HepG2 (cell line): ENCODE data around the gene C3orf22. TPM values are rescaled to one million over a fixed set of nuclear protein-coding genes. Genes with fewer than 3 reads are reported as not detected.

ENCODE experiments used
- BRD4 ChIP-seq: sonication (generic); formaldehyde crosslinking; IDR thresholded peaks from 2 replicates; pipeline ENCODE4 v1.4.0; 2020; ENCODE audit warnings: missing genetic modification reagents
- GABPA ChIP-seq, 2 experiments: IDR thresholded peaks; 2 replicates each; pipeline ENCODE4 v1.6.1; 2011 to 2016; ENCODE audit warnings: low read depth in 2 of 2, low read length in 1 of 2, missing biosample characterization in 1 of 2, missing genetic modification characterization in 1 of 2
- GABPB1 ChIP-seq: IDR thresholded peaks from 2 replicates; pipeline ENCODE4 v1.6.1; 2016; ENCODE audit warnings: mild to moderate bottlenecking, missing genetic modification reagents, moderate library complexity, missing compliant biosample characterization
- JUNB ChIP-seq: sonication (generic); formaldehyde crosslinking; IDR thresholded peaks from 2 replicates; pipeline ENCODE4 v1.8.0; 2022; ENCODE audit warnings: missing genetic modification reagents, mild to moderate bottlenecking, borderline replicate concordance
- RBFOX2 ChIP-seq: fragments of 200-400 bp; formaldehyde crosslinking; IDR thresholded peaks from 2 replicates; pipeline ENCODE4 v1.6.1; 2017; ENCODE audit warnings: low read depth, mild to moderate bottlenecking, low read length
- SIN3B ChIP-seq: fragments of 150-350 bp; IDR thresholded peaks from 2 replicates; pipeline ENCODE4 v1.6.1; 2014; ENCODE audit warnings: low read length
- TCF12 ChIP-seq, 2 experiments: fragments of 450-650 bp in 1 of 2; sonication (generic) in 1 of 2; formaldehyde crosslinking in 1 of 2; IDR thresholded peaks; 2 replicates each; pipeline versions ENCODE4 v1.6.1 to v1.8.0; 2017 to 2022; ENCODE audit warnings: antibody characterized with exemption in 1 of 2, mild to moderate bottlenecking in 1 of 2, missing genetic modification reagents in 1 of 2, moderate library complexity in 1 of 2
- ZFP62 ChIP-seq: sonication (generic); formaldehyde crosslinking; IDR thresholded peaks from 2 replicates; pipeline ENCODE4 v1.4.0; 2020; ENCODE audit warnings: missing genetic modification reagents
- ZNF20 ChIP-seq: sonication (generic); formaldehyde crosslinking; IDR thresholded peaks from 2 replicates; pipeline ENCODE4 v1.4.0; 2020; ENCODE audit warnings: mild to moderate bottlenecking, moderate library complexity, missing genetic modification reagents
- ZNF205 ChIP-seq: IDR thresholded peaks from 2 replicates; pipeline ENCODE4 v1.6.1; 2018; ENCODE audit warnings: missing biosample characterization, missing genetic modification reagents
- ZNF260 ChIP-seq: sonication (generic); formaldehyde crosslinking; IDR thresholded peaks from 2 replicates; pipeline ENCODE4 v1.4.0; 2020; ENCODE audit warnings: missing genetic modification reagents, low read depth, mild to moderate bottlenecking, borderline replicate concordance
- ZNF703 ChIP-seq: sonication (generic); formaldehyde crosslinking; IDR thresholded peaks from 2 replicates; pipeline ENCODE4 v1.5.1; 2020; ENCODE audit warnings: missing genetic modification reagents, mild to moderate bottlenecking, moderate library complexity, borderline replicate concordance
- ZNF790 ChIP-seq: sonication (generic); formaldehyde crosslinking; IDR thresholded peaks from 2 replicates; pipeline ENCODE4 v1.8.0; 2022; ENCODE audit warnings: missing genetic modification reagents, mild to moderate bottlenecking, borderline replicate concordance
- polyA plus RNA-seq, 8 experiments: library from polyadenylated mRNA; depleted of rRNA in 3 of 8; stranded (reverse) in 7 of 8; unstranded in 1 of 8; fragments of >200 nt; fragmentation: Illumina TruSeq in 4 of 8; extraction: Trizol in 4 of 8; gene quantifications; 2 replicates each; pipeline versions ENCODE4 v1.2.1 to v1.2.3, GENCODE V29; 2011 to 2016; ENCODE audit warnings: low read depth in 4 of 8, missing spikeins in 1 of 8, mixed read lengths in 1 of 8; ENCODE audit not compliant: insufficient read depth in 1 of 8
- total RNA-seq, 5 experiments: library from RNA; depleted of rRNA; stranded (reverse); fragments of >200 nt; fragmentation: Illumina TruSeq; extraction: Trizol; gene quantifications; 2 replicates each; pipeline ENCODE4 v1.2.3, GENCODE V29; 2016; ENCODE audit warnings: low read depth in 1 of 5
- TF ChIP-seq, protein P1 (sequence below), 2 experiments: sonication (generic) in 1 of 2; formaldehyde crosslinking in 1 of 2; IDR thresholded peaks; 2 replicates each; pipeline versions ENCODE4 v1.4.0 to v1.6.1; 2016 to 2020; ENCODE audit warnings: borderline replicate concordance in 1 of 2, low read depth in 1 of 2, mild to moderate bottlenecking in 1 of 2, missing genetic modification reagents in 1 of 2
- TF ChIP-seq, protein P2 (sequence below): sonication (generic); formaldehyde crosslinking; IDR thresholded peaks from 2 replicates; pipeline ENCODE4 v1.9.0; 2021; ENCODE audit warnings: missing genetic modification reagents, borderline replicate concordance
- TF ChIP-seq, protein P3 (sequence below): sonication (generic); formaldehyde crosslinking; IDR thresholded peaks from 2 replicates; pipeline ENCODE4 v1.5.0; 2020; ENCODE audit warnings: mild to moderate bottlenecking, missing genetic modification reagents, borderline replicate concordance
- TF ChIP-seq, protein P4 (sequence below): sonication (generic); formaldehyde crosslinking; IDR thresholded peaks from 2 replicates; pipeline ENCODE4 v1.8.1; 2023; ENCODE audit warnings: mild to moderate bottlenecking, missing genetic modification reagents, borderline replicate concordance

The C3orf22 gene
- total and polyA plus RNA-seq, 2 of the 13 experiments (the other 11 are each of a cell fraction or from before 2014, with no cell fraction given) = not detected

DNA sequence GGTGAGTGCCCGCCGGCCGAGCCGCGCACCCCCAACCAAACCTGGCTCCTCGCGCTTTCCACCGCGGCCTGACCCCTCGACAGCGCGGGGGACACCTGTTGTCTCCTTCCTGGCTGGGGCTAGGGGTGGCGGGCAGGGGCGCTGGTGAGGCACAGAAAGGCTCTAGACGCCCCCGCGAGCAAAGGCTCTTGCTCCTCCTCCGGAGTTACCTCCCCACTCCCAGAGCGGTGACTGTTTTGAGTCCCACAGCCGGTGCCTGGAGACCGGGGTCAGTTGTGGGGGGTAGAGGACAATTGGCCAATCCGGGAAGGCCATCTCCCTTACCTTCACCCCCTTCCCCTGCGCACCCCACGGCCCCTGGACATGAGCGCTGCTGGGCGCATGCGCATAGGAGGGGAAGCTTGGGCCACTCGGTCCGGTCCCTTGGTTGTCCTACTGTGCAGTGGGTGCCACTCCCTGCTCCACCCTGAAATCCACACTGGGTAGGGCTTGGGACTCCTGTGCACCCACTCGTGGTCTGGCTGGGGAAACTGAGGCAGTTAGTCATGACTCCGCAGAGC lies 34.2 kb downstream of the C3orf22 start (continued):
- TF ChIP-seq, protein P1, sequence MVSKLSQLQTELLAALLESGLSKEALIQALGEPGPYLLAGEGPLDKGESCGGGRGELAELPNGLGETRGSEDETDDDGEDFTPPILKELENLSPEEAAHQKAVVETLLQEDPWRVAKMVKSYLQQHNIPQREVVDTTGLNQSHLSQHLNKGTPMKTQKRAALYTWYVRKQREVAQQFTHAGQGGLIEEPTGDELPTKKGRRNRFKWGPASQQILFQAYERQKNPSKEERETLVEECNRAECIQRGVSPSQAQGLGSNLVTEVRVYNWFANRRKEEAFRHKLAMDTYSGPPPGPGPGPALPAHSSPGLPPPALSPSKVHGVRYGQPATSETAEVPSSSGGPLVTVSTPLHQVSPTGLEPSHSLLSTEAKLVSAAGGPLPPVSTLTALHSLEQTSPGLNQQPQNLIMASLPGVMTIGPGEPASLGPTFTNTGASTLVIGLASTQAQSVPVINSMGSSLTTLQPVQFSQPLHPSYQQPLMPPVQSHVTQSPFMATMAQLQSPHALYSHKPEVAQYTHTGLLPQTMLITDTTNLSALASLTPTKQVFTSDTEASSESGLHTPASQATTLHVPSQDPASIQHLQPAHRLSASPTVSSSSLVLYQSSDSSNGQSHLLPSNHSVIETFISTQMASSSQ (IDR thresholded peaks at IDR 0.05; ENCODE audit: low read depth) = no peak
- TF ChIP-seq, protein P1 (CRISPR knock-in tag; IDR thresholded peaks at IDR 0.05; ENCODE audit: borderline replicate concordance) = 0 out of 2 replicates have a peak, but pooled peaks have one; percentile 12
- TF ChIP-seq ZNF703 (CRISPR knock-in tag) = no peak
- TF ChIP-seq, protein P2, sequence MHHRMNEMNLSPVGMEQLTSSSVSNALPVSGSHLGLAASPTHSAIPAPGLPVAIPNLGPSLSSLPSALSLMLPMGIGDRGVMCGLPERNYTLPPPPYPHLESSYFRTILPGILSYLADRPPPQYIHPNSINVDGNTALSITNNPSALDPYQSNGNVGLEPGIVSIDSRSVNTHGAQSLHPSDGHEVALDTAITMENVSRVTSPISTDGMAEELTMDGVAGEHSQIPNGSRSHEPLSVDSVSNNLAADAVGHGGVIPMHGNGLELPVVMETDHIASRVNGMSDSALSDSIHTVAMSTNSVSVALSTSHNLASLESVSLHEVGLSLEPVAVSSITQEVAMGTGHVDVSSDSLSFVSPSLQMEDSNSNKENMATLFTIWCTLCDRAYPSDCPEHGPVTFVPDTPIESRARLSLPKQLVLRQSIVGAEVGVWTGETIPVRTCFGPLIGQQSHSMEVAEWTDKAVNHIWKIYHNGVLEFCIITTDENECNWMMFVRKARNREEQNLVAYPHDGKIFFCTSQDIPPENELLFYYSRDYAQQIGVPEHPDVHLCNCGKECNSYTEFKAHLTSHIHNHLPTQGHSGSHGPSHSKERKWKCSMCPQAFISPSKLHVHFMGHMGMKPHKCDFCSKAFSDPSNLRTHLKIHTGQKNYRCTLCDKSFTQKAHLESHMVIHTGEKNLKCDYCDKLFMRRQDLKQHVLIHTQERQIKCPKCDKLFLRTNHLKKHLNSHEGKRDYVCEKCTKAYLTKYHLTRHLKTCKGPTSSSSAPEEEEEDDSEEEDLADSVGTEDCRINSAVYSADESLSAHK (CRISPR knock-in tag) = no peak
- TF ChIP-seq ZNF260 = no peak
- TF ChIP-seq, protein P3, sequence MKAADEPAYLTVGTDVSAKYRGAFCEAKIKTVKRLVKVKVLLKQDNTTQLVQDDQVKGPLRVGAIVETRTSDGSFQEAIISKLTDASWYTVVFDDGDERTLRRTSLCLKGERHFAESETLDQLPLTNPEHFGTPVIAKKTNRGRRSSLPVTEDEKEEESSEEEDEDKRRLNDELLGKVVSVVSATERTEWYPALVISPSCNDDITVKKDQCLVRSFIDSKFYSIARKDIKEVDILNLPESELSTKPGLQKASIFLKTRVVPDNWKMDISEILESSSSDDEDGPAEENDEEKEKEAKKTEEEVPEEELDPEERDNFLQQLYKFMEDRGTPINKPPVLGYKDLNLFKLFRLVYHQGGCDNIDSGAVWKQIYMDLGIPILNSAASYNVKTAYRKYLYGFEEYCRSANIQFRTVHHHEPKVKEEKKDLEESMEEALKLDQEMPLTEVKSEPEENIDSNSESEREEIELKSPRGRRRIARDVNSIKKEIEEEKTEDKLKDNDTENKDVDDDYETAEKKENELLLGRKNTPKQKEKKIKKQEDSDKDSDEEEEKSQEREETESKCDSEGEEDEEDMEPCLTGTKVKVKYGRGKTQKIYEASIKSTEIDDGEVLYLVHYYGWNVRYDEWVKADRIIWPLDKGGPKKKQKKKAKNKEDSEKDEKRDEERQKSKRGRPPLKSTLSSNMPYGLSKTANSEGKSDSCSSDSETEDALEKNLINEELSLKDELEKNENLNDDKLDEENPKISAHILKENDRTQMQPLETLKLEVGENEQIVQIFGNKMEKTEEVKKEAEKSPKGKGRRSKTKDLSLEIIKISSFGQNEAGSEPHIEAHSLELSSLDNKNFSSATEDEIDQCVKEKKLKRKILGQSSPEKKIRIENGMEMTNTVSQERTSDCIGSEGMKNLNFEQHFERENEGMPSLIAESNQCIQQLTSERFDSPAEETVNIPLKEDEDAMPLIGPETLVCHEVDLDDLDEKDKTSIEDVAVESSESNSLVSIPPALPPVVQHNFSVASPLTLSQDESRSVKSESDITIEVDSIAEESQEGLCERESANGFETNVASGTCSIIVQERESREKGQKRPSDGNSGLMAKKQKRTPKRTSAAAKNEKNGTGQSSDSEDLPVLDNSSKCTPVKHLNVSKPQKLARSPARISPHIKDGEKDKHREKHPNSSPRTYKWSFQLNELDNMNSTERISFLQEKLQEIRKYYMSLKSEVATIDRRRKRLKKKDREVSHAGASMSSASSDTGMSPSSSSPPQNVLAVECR = no peak
- TF ChIP-seq TCF12 (IDR thresholded peaks at IDR 0.05) = no peak
- no peak for TF ChIP-seq TCF12 (CRISPR knock-in tag; IDR thresholded peaks at IDR 0.05)
- TF ChIP-seq BRD4 (CRISPR knock-in tag) = no peak
- TF ChIP-seq RBFOX2 = 0 out of 2 replicates have a peak, but pooled peaks have one; percentile 89
- TF ChIP-seq JUNB = no peak
- no peak for TF ChIP-seq GABPA (IDR thresholded peaks at IDR 0.05; ENCODE audit: low read depth, low read length)
- TF ChIP-seq GABPA (CRISPR knock-in tag; IDR thresholded peaks at IDR 0.05; ENCODE audit: low read depth) = no peak
- no peak for TF ChIP-seq SIN3B
- no peak for TF ChIP-seq ZNF790
- no peak for TF ChIP-seq ZNF20 (CRISPR knock-in tag)
- TF ChIP-seq GABPB1 (CRISPR knock-in tag) = peak; percentile 21; the same call in 1 of the 2 replicates
- TF ChIP-seq ZFP62 = no peak
- TF ChIP-seq, protein P4, sequence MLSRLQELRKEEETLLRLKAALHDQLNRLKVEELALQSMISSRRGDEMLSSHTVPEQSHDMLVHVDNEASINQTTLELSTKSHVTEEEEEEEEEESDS (CRISPR knock-in tag) = no peak
- TF ChIP-seq ZNF205 (CRISPR knock-in tag) = no peak
